K562 (cell line): ENCODE measurements around the gene PCAT6. TPM values are rescaled to one million over a fixed set of nuclear protein-coding genes. Genes with fewer than 3 reads are reported as not detected.

Experiments
- HLTF ChIP-seq: fragments of 450-650 bp; IDR thresholded peaks from 2 replicates; pipeline ENCODE4 v1.6.1; 2016
- HOMEZ ChIP-seq: fragments of 250-450 bp; sonication (Bioruptor Pico); IDR thresholded peaks from 2 replicates; pipeline ENCODE4 v1.4.0; 2020; ENCODE audit warnings: mild to moderate bottlenecking, moderate library complexity
- polyA plus RNA-seq, 8 experiments: library from polyadenylated mRNA; depleted of rRNA in 4 of 8; stranded (reverse) in 5 of 8; unstranded in 3 of 8; fragments of >200 nt; fragmentation: Nextera tagmentation in 2 of 8; fragmentation: Illumina TruSeq in 1 of 8; extraction: Ambion mirVana in 2 of 8; extraction: Trizol in 1 of 8; gene quantifications; 2 replicates each; pipeline versions ENCODE4 v1.2.1 to v1.2.3, GENCODE V29; 2011 to 2014; ENCODE audit warnings: inconsistent platforms in 1 of 8, missing spikeins in 1 of 8
- total RNA-seq, 7 experiments: library from RNA; depleted of rRNA in 6 of 7; stranded (reverse); fragments of >200 nt in 6 of 7; fragmentation: Illumina TruSeq in 2 of 7; extraction: Trizol in 2 of 7; gene quantifications; 2 replicates each; pipeline versions ENCODE4 v1.2.1 to v1.2.3, GENCODE V29; 2011 to 2021; ENCODE audit warnings: low replicate concordance in 1 of 7
- TF ChIP-seq, protein P1 (sequence below): fragments of 250-450 bp; sonication (Bioruptor Pico); IDR thresholded peaks from 2 replicates; pipeline ENCODE4 v1.5.0; 2020; ENCODE audit warnings: mild to moderate bottlenecking, borderline replicate concordance
- TF ChIP-seq, protein P2 (sequence below): fragments of 450-650 bp; IDR thresholded peaks from 2 replicates; pipeline ENCODE4 v1.7.0; 2016; ENCODE audit warnings: borderline replicate concordance

PCAT6 gene
- total and polyA plus RNA-seq, 9 of the 15 experiments (the other 6 are each of a cell fraction or from before 2014, with no cell fraction given) = 0.25 to 2.4 (median 0.54) TPM; not detected in 1

DNA sequence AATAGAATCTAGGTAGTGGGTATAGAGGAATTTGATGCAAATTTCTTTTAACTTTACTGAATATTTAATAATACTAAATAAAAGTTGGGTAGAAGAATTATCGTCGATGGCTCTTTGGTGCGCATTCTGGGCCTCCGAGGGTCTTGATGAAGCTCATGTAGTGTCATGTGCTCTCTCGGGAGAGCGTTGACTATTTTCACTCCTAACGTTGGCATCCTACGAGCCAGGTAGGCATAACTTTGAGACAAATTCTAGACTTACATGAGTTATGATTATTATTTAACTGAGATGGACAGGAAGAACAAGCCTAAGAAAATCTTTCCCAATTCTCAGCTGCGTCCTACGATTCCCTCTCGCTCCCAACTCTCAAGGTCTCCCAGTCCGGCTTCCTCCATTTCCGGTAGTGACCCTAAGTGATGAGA lies 550 bp upstream of the PCAT6 start (continued):
- TF ChIP-seq, protein P1, sequence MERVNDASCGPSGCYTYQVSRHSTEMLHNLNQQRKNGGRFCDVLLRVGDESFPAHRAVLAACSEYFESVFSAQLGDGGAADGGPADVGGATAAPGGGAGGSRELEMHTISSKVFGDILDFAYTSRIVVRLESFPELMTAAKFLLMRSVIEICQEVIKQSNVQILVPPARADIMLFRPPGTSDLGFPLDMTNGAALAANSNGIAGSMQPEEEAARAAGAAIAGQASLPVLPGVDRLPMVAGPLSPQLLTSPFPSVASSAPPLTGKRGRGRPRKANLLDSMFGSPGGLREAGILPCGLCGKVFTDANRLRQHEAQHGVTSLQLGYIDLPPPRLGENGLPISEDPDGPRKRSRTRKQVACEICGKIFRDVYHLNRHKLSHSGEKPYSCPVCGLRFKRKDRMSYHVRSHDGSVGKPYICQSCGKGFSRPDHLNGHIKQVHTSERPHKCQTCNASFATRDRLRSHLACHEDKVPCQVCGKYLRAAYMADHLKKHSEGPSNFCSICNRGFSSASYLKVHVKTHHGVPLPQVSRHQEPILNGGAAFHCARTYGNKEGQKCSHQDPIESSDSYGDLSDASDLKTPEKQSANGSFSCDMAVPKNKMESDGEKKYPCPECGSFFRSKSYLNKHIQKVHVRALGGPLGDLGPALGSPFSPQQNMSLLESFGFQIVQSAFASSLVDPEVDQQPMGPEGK (CRISPR knock-in tag) = no peak
- TF ChIP-seq HOMEZ (CRISPR knock-in tag) (no peak), HLTF (0 out of 2 replicates have a peak, but pooled peaks have one; percentile 23)
- TF ChIP-seq, protein P2, sequence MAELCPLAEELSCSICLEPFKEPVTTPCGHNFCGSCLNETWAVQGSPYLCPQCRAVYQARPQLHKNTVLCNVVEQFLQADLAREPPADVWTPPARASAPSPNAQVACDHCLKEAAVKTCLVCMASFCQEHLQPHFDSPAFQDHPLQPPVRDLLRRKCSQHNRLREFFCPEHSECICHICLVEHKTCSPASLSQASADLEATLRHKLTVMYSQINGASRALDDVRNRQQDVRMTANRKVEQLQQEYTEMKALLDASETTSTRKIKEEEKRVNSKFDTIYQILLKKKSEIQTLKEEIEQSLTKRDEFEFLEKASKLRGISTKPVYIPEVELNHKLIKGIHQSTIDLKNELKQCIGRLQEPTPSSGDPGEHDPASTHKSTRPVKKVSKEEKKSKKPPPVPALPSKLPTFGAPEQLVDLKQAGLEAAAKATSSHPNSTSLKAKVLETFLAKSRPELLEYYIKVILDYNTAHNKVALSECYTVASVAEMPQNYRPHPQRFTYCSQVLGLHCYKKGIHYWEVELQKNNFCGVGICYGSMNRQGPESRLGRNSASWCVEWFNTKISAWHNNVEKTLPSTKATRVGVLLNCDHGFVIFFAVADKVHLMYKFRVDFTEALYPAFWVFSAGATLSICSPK = peak; percentile 79
